ENCODE measurements around the gene LIMK1.

Gene LIMK1

GRCh38 chr7:74134117-74134620 is 50.6 kb downstream of the LIMK1 start:
- no peaks in the 10 kb centered on the region for H3K79me2 ChIP-seq (ENCODE audit: insufficient read depth, low read length)
- H3K9me3 ChIP-seq (ENCODE audit: insufficient read depth, low read depth, low read length), result no peaks in the 10 kb centered on the region
- no peaks in the 10 kb centered on the region for H3K36me3 ChIP-seq (ENCODE audit: insufficient read depth, low read length)
- H3K9ac ChIP-seq (ENCODE audit: low read depth, low read length, poor library complexity, severe bottlenecking), result no peak overlapping the region
- H2AFZ ChIP-seq (ENCODE audit: low read length), result no peak overlapping the region
- no peak overlapping the region for H3K4me3 ChIP-seq (ENCODE audit: low read length, poor library complexity, severe bottlenecking)
- no peaks in the 10 kb centered on the region for H3K4me1 ChIP-seq (ENCODE audit: insufficient read depth, low read length, poor library complexity, severe bottlenecking)
- no peak overlapping the region for H3K4me2 ChIP-seq (ENCODE audit: low read depth, low read length, poor library complexity, severe bottlenecking)
- no peaks in the 10 kb centered on the region for H3K27me3 ChIP-seq (ENCODE audit: insufficient read depth, low read length, poor library complexity, severe bottlenecking)
- no peaks in the 10 kb centered on the region for H3F3A ChIP-seq (ENCODE audit: low read depth)
- H3K9me2 ChIP-seq (replicated peaks; ENCODE audit: low read depth, low read length), result no peaks in the 10 kb centered on the region
- no peak for TF ChIP-seq EZH2phosphoT487 (IDR thresholded peaks at IDR 0.05; ENCODE audit: borderline replicate concordance)
- TF ChIP-seq CTCF (conservative IDR thresholded peaks at IDR 0.05; ENCODE audit: low read length), result no peak
- H4K20me1 ChIP-seq (ENCODE audit: insufficient read depth, low read length, poor library complexity, severe bottlenecking), result no peaks in the 10 kb centered on the region

- H3K4me1 ChIP-seq (ENCODE audit: insufficient read depth, low read length, poor library complexity, severe bottlenecking), result no peaks in the 10 kb centered on the region
- no peaks in the 10 kb centered on the region for H3K36me3 ChIP-seq (ENCODE audit: insufficient read depth, low read length)
- no peak overlapping the region for H3K4me2 ChIP-seq (ENCODE audit: low read depth, low read length, poor library complexity, severe bottlenecking)
- H2AFZ ChIP-seq (ENCODE audit: low read length), result no peak overlapping the region
- H4K20me1 ChIP-seq (ENCODE audit: insufficient read depth, low read length, poor library complexity, severe bottlenecking), result no peaks in the 10 kb centered on the region
- no peak overlapping the region for H3K4me3 ChIP-seq (ENCODE audit: low read length, poor library complexity, severe bottlenecking)
- TF ChIP-seq CTCF (conservative IDR thresholded peaks at IDR 0.05; ENCODE audit: low read length), result no peak
- TF ChIP-seq EZH2phosphoT487 (IDR thresholded peaks at IDR 0.05; ENCODE audit: borderline replicate concordance), result no peak
- H3K9ac ChIP-seq (ENCODE audit: low read depth, low read length, poor library complexity, severe bottlenecking), result no peak overlapping the region
- no peaks in the 10 kb centered on the region for H3K9me3 ChIP-seq (ENCODE audit: insufficient read depth, low read depth, low read length)
- no peaks in the 10 kb centered on the region for H3K27me3 ChIP-seq (ENCODE audit: insufficient read depth, low read length, poor library complexity, severe bottlenecking)
- H3F3A ChIP-seq (ENCODE audit: low read depth), result no peaks in the 10 kb centered on the region
- H3K79me2 ChIP-seq (ENCODE audit: insufficient read depth, low read length), result no peaks in the 10 kb centered on the region
- H3K9me2 ChIP-seq (replicated peaks; ENCODE audit: low read depth, low read length), result no peaks in the 10 kb centered on the region
Observed at GRCh38 chr7:74138334-74138867, 54.8 kb downstream of the LIMK1 start.

GRCh38 chr7:74138945-74139843 is 55.6 kb downstream of the LIMK1 start:
- H3K9me3 ChIP-seq (ENCODE audit: insufficient read depth, low read depth, low read length), result no peaks in the 10 kb centered on the region
- H3K4me3 ChIP-seq (ENCODE audit: low read length, poor library complexity, severe bottlenecking), result no peak overlapping the region
- no peak overlapping the region for H3K9ac ChIP-seq (ENCODE audit: low read depth, low read length, poor library complexity, severe bottlenecking)
- TF ChIP-seq CTCF (conservative IDR thresholded peaks at IDR 0.05; ENCODE audit: low read length) (no peak), EZH2phosphoT487 (IDR thresholded peaks at IDR 0.05; ENCODE audit: borderline replicate concordance) (no peak)
- no peak overlapping the region for H3K4me2 ChIP-seq (ENCODE audit: low read depth, low read length, poor library complexity, severe bottlenecking)
- H3F3A ChIP-seq (ENCODE audit: low read depth), result no peaks in the 10 kb centered on the region
- no peaks in the 10 kb centered on the region for H3K36me3 ChIP-seq (ENCODE audit: insufficient read depth, low read length)
- H2AFZ ChIP-seq (ENCODE audit: low read length), result no peak overlapping the region
- H4K20me1 ChIP-seq (ENCODE audit: insufficient read depth, low read length, poor library complexity, severe bottlenecking), result no peaks in the 10 kb centered on the region
- H3K9me2 ChIP-seq (replicated peaks; ENCODE audit: low read depth, low read length), result no peaks in the 10 kb centered on the region
- no peaks in the 10 kb centered on the region for H3K79me2 ChIP-seq (ENCODE audit: insufficient read depth, low read length)
- no peaks in the 10 kb centered on the region for H3K4me1 ChIP-seq (ENCODE audit: insufficient read depth, low read length, poor library complexity, severe bottlenecking)
- no peaks in the 10 kb centered on the region for H3K27me3 ChIP-seq (ENCODE audit: insufficient read depth, low read length, poor library complexity, severe bottlenecking)
